SW 1271 (cell line): Measurements from ENCODE around the gene AGAP5.
A peak's percentile ranks its signal among the peaks of the same experiment; 100 is the strongest.

Experiments used
- DNase-seq, 2 experiments: peaks; one replicate each; lab custom pipeline; 2025; lab: John Stamatoyannopoulos, UW

The AGAP5 gene

GRCh38 chr10:73653701-73654100 lies 44.2 kb downstream of the AGAP5 start:
- no peak for DNase-seq

GRCh38 chr10:73653195-73653594 lies 44.7 kb downstream of the AGAP5 start:
- no peak for DNase-seq

- no peak for DNase-seq
These were observed 47.2 kb downstream of the AGAP5 start for GRCh38 chr10:73650537-73651331.

- DNase-seq: no peak
These were observed 47.9 kb downstream of the AGAP5 start for GRCh38 chr10:73649876-73650536.

- DNase-seq: no peak
These were observed 48.7 kb downstream of the AGAP5 start for GRCh38 chr10:73648975-73649829.

- DNase-seq: no peak
These were observed 49.8 kb downstream of the AGAP5 start for GRCh38 chr10:73647875-73648651.

GRCh38 chr10:73647211-73647874 lies 50.6 kb downstream of the AGAP5 start:
- no peak for DNase-seq

- DNase-seq: no peak
These were observed 51.3 kb downstream of the AGAP5 start for GRCh38 chr10:73646598-73647041.

- no peak for DNase-seq
These were observed 52.7 kb downstream of the AGAP5 start for GRCh38 chr10:73645251-73645650.

GRCh38 chr10:73644767-73645166 lies 53.1 kb downstream of the AGAP5 start:
- DNase-seq: no peak

GRCh38 chr10:73644015-73644743 lies 53.7 kb downstream of the AGAP5 start:
- peak in 1 of 2 experiments; percentile 60 for DNase-seq

- no peak for DNase-seq
These were observed 54.5 kb downstream of the AGAP5 start for GRCh38 chr10:73643362-73643761.

- DNase-seq: no peak
These were observed 56.4 kb downstream of the AGAP5 start, which contains the start of gene MYOZ1 for GRCh38 chr10:73641328-73642060. MYOZ1 (minus strand) TSS chr10:73641474; CDS start chr10:73640017, 1,457 bp downstream.

GRCh38 chr10:73639286-73639685 lies 58.6 kb downstream of the AGAP5 start:
- DNase-seq: no peak

GRCh38 chr10:73635781-73636180 lies 62.1 kb downstream of the AGAP5 start:
- no peak for DNase-seq

GRCh38 chr10:73634421-73634820 lies 63.5 kb downstream of the AGAP5 start:
- no peak for DNase-seq

GRCh38 chr10:73629165-73629564 lies 68.7 kb downstream of the AGAP5 start:
- no peak for DNase-seq

- DNase-seq: no peak
These were observed 69.5 kb downstream of the AGAP5 start for GRCh38 chr10:73628405-73628804.

- no peak for DNase-seq
These were observed 70.6 kb downstream of the AGAP5 start for GRCh38 chr10:73627300-73627699.
